Tibial nerve (tissue), 3 donors: ENCODE data around the gene REEP5.

Experiments
- POLR2A ChIP-seq, 2 donors: fragments of 450-650 bp; IDR thresholded peaks; one replicate each; pipeline ENCODE4 v1.6.1; 2017; ENCODE audit warnings: antibody characterized with exemption in 2 of 2, mild to moderate bottlenecking in 2 of 2, moderate library complexity in 2 of 2
- TF ChIP-seq, protein P1 (sequence below), 5 experiments: fragments of 200-600 bp in 3 of 5; fragments of 450-650 bp in 2 of 5; sonication (generic) in 3 of 5; IDR thresholded peaks; one replicate each; pipeline ENCODE4 v1.5.1; 2016 to 2019; ENCODE audit warnings: antibody characterized with exemption in 5 of 5, mild to moderate bottlenecking in 3 of 5, moderate library complexity in 2 of 5

DNA sequence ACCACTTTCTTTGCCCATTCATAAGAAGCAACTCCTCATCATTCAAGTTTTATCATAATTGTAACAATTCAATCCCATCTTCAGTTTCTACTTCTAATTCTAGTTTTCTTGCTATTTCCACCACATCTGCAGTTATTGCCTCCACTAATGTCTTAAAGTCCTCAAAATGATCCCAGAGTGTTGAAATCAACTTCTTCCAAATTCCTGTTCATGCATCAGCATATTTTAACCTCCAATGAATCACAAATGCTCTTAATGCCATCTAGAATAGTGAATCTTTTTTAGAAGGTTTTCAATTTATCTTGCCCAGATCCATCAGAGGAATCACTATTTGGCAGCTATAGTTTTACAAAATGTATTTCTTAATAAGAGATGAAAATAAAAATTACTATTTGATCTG lies 64.2 kb downstream of the REEP5 start:
- TF ChIP-seq, protein P1, sequence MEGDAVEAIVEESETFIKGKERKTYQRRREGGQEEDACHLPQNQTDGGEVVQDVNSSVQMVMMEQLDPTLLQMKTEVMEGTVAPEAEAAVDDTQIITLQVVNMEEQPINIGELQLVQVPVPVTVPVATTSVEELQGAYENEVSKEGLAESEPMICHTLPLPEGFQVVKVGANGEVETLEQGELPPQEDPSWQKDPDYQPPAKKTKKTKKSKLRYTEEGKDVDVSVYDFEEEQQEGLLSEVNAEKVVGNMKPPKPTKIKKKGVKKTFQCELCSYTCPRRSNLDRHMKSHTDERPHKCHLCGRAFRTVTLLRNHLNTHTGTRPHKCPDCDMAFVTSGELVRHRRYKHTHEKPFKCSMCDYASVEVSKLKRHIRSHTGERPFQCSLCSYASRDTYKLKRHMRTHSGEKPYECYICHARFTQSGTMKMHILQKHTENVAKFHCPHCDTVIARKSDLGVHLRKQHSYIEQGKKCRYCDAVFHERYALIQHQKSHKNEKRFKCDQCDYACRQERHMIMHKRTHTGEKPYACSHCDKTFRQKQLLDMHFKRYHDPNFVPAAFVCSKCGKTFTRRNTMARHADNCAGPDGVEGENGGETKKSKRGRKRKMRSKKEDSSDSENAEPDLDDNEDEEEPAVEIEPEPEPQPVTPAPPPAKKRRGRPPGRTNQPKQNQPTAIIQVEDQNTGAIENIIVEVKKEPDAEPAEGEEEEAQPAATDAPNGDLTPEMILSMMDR (IDR thresholded peaks at IDR 0.05): no peak
- TF ChIP-seq POLR2A (IDR thresholded peaks at IDR 0.05): no peak
